HEK293 (cell line): Measurements from ENCODE around the gene SPNS1.

ENCODE experiments used
- BCL11A ChIP-seq: fragments of 450-650 bp; formaldehyde crosslinking; IDR thresholded peaks from 2 replicates; pipeline ENCODE4 v1.5.1; 2016; ENCODE audit warnings: low read depth, missing biosample characterization, missing genetic modification characterization
- INSM2 ChIP-seq: fragments of 450-650 bp; formaldehyde crosslinking; IDR thresholded peaks from 2 replicates; pipeline ENCODE4 v1.5.1; 2016; ENCODE audit warnings: missing biosample characterization, missing genetic modification characterization
- MEIS1 ChIP-seq: sonication (generic); formaldehyde crosslinking; IDR thresholded peaks from 2 replicates; pipeline ENCODE4 v1.8.1; 2022; ENCODE audit warnings: missing genetic modification reagents, mild to moderate bottlenecking, borderline replicate concordance
- PRDM4 ChIP-seq: fragments of 450-650 bp; formaldehyde crosslinking; IDR thresholded peaks from 2 replicates; pipeline ENCODE4 v1.5.1; 2017; ENCODE audit warnings: missing biosample characterization, missing genetic modification characterization
- YY1 ChIP-seq: fragments of 450-650 bp; formaldehyde crosslinking; IDR thresholded peaks from 2 replicates; pipeline ENCODE4 v1.5.1; 2018; ENCODE audit warnings: missing biosample characterization, missing genetic modification characterization
- ZBTB1 ChIP-seq: fragments of 450-650 bp; formaldehyde crosslinking; IDR thresholded peaks from 2 replicates; pipeline ENCODE4 v1.5.1; 2016; ENCODE audit warnings: missing biosample characterization, missing genetic modification characterization
- ZFP3 ChIP-seq: fragments of 450-650 bp; formaldehyde crosslinking; IDR thresholded peaks from 2 replicates; pipeline ENCODE4 v1.5.1; 2016; ENCODE audit warnings: low read depth, missing biosample characterization, missing genetic modification characterization
- ZNF23 ChIP-seq: fragments of 450-650 bp; formaldehyde crosslinking; IDR thresholded peaks from 2 replicates; pipeline ENCODE4 v1.5.1; 2016; ENCODE audit warnings: missing biosample characterization, missing genetic modification characterization, borderline replicate concordance
- TF ChIP-seq, protein P1 (sequence below): fragments of 450-650 bp; formaldehyde crosslinking; IDR thresholded peaks from 2 replicates; pipeline ENCODE4 v1.5.1; 2016; ENCODE audit warnings: missing biosample characterization, missing genetic modification characterization
- TF ChIP-seq, protein P2 (sequence below): fragments of 450-650 bp; formaldehyde crosslinking; IDR thresholded peaks from 2 replicates; pipeline ENCODE4 v1.5.1; 2016; ENCODE audit warnings: missing biosample characterization, missing genetic modification characterization

GRCh38 chr16:28964072-28964471, 10.5 kb upstream of the SPNS1 start:
- TF ChIP-seq PRDM4 (no peak), ZBTB1 (tag by site-specific recombination) (no peak), BCL11A (tag by site-specific recombination) (no peak), MEIS1 (CRISPR knock-in tag) (no peak), ZNF23 (tag by site-specific recombination) (no peak), YY1 (no peak), INSM2 (no peak), ZFP3 (no peak)
- TF ChIP-seq, protein P1, sequence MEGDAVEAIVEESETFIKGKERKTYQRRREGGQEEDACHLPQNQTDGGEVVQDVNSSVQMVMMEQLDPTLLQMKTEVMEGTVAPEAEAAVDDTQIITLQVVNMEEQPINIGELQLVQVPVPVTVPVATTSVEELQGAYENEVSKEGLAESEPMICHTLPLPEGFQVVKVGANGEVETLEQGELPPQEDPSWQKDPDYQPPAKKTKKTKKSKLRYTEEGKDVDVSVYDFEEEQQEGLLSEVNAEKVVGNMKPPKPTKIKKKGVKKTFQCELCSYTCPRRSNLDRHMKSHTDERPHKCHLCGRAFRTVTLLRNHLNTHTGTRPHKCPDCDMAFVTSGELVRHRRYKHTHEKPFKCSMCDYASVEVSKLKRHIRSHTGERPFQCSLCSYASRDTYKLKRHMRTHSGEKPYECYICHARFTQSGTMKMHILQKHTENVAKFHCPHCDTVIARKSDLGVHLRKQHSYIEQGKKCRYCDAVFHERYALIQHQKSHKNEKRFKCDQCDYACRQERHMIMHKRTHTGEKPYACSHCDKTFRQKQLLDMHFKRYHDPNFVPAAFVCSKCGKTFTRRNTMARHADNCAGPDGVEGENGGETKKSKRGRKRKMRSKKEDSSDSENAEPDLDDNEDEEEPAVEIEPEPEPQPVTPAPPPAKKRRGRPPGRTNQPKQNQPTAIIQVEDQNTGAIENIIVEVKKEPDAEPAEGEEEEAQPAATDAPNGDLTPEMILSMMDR (tag by site-specific recombination), result no peak
- TF ChIP-seq, protein P2, sequence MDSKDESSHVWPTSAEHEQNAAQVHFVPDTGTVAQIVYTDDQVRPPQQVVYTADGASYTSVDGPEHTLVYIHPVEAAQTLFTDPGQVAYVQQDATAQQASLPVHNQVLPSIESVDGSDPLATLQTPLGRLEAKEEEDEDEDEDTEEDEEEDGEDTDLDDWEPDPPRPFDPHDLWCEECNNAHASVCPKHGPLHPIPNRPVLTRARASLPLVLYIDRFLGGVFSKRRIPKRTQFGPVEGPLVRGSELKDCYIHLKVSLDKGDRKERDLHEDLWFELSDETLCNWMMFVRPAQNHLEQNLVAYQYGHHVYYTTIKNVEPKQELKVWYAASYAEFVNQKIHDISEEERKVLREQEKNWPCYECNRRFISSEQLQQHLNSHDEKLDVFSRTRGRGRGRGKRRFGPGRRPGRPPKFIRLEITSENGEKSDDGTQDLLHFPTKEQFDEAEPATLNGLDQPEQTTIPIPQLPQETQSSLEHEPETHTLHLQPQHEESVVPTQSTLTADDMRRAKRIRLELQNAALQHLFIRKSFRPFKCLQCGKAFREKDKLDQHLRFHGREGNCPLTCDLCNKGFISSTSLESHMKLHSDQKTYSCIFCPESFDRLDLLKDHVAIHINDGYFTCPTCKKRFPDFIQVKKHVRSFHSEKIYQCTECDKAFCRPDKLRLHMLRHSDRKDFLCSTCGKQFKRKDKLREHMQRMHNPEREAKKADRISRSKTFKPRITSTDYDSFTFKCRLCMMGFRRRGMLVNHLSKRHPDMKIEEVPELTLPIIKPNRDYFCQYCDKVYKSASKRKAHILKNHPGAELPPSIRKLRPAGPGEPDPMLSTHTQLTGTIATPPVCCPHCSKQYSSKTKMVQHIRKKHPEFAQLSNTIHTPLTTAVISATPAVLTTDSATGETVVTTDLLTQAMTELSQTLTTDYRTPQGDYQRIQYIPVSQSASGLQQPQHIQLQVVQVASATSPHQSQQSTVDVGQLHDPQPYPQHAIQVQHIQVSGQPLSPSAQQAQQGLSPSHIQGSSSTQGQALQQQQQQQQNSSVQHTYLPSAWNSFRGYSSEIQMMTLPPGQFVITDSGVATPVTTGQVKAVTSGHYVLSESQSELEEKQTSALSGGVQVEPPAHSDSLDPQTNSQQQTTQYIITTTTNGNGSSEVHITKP (tag by site-specific recombination), result no peak
